A549 (cell line): ENCODE data around the gene RRAGD.

Experiments used
- NR3C1 ChIP-seq: fragments of >200 bp; sonication (Bioruptor Twin); formaldehyde crosslinking; IDR thresholded peaks from 3 replicates; pipeline ENCODE4 v1.6.1; 2017
- ZNF302 ChIP-seq: fragments of 250-450 bp; sonication (Bioruptor Pico); IDR thresholded peaks from 2 replicates; pipeline ENCODE4 v1.9.0; 2021; ENCODE audit warnings: inconsistent platforms, mild to moderate bottlenecking, moderate library complexity

- no peak for TF ChIP-seq ZNF302 (CRISPR knock-in tag)
- TF ChIP-seq NR3C1, result no peak
Measured at GRCh38 chr6:89372506-89372901, 39.6 kb downstream of the RRAGD start.
